ENCODE data around the gene PAXX.
A peak's percentile ranks its signal among the peaks of the same experiment; 100 is the strongest.
"Not testable (repeated sequence)": the region's sequence is repeated elsewhere in the genome, so short reads cannot be mapped to it uniquely, and the experiment has no call there.

DNA sequence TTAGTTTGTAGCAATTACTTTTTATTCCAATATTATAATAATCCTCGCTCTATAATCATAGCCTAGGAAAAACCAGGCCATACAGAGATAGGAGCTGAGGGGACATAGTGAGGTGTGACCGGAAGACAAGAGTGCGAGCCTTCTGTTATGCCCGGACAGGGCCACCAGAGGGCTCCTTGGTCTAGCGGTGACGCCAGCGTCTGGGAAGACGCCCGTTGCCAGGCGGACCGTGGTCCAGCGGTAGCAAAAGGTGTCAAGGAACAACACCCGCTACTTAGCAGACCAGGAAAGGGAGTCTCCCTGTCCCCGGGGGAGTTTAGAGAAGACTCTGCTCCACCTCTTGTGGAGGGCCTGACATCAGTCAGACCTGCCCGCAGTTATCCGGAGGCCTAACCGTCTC is 12.1 kb downstream of the PAXX start:
- TF ChIP-seq, protein P1, sequence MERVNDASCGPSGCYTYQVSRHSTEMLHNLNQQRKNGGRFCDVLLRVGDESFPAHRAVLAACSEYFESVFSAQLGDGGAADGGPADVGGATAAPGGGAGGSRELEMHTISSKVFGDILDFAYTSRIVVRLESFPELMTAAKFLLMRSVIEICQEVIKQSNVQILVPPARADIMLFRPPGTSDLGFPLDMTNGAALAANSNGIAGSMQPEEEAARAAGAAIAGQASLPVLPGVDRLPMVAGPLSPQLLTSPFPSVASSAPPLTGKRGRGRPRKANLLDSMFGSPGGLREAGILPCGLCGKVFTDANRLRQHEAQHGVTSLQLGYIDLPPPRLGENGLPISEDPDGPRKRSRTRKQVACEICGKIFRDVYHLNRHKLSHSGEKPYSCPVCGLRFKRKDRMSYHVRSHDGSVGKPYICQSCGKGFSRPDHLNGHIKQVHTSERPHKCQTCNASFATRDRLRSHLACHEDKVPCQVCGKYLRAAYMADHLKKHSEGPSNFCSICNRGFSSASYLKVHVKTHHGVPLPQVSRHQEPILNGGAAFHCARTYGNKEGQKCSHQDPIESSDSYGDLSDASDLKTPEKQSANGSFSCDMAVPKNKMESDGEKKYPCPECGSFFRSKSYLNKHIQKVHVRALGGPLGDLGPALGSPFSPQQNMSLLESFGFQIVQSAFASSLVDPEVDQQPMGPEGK (CRISPR knock-in tag; IDR thresholded peaks at IDR 0.05; ENCODE audit: borderline replicate concordance) = not testable (repeated sequence)
- TF ChIP-seq POLR2AphosphoS5 (IDR thresholded peaks at IDR 0.05; ENCODE audit: control insufficient read depth, insufficient read depth, low read depth, low read length); PYGO2 (tag; IDR thresholded peaks at IDR 0.05); MYNN (IDR thresholded peaks at IDR 0.05); MYNN (CRISPR knock-in tag; IDR thresholded peaks at IDR 0.05): not testable (repeated sequence)
- TF ChIP-seq, protein P2, sequence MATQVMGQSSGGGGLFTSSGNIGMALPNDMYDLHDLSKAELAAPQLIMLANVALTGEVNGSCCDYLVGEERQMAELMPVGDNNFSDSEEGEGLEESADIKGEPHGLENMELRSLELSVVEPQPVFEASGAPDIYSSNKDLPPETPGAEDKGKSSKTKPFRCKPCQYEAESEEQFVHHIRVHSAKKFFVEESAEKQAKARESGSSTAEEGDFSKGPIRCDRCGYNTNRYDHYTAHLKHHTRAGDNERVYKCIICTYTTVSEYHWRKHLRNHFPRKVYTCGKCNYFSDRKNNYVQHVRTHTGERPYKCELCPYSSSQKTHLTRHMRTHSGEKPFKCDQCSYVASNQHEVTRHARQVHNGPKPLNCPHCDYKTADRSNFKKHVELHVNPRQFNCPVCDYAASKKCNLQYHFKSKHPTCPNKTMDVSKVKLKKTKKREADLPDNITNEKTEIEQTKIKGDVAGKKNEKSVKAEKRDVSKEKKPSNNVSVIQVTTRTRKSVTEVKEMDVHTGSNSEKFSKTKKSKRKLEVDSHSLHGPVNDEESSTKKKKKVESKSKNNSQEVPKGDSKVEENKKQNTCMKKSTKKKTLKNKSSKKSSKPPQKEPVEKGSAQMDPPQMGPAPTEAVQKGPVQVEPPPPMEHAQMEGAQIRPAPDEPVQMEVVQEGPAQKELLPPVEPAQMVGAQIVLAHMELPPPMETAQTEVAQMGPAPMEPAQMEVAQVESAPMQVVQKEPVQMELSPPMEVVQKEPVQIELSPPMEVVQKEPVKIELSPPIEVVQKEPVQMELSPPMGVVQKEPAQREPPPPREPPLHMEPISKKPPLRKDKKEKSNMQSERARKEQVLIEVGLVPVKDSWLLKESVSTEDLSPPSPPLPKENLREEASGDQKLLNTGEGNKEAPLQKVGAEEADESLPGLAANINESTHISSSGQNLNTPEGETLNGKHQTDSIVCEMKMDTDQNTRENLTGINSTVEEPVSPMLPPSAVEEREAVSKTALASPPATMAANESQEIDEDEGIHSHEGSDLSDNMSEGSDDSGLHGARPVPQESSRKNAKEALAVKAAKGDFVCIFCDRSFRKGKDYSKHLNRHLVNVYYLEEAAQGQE (IDR thresholded peaks at IDR 0.05; ENCODE audit: borderline replicate concordance) = peak; percentile 53; the same call in 1 of the 2 replicates
- TF ChIP-seq, protein P2 (CRISPR knock-in tag; IDR thresholded peaks at IDR 0.05; ENCODE audit: low read depth) = not testable (repeated sequence)
- TF ChIP-seq, protein P3, sequence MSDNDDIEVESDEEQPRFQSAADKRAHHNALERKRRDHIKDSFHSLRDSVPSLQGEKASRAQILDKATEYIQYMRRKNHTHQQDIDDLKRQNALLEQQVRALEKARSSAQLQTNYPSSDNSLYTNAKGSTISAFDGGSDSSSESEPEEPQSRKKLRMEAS (CRISPR knock-in tag; IDR thresholded peaks at IDR 0.05) = peak; percentile 22; the same call in 1 of the 2 replicates

All from K562 (cell line).